M059J (cell line): ENCODE results near the gene IGLON5. TPM values are rescaled to one million over a fixed set of nuclear protein-coding genes. Genes with fewer than 3 reads are reported as not detected.

Source experiments
- DNase-seq: peaks from one replicate; pipeline ENCODE4 v3.0.0-alpha.2; 2012; ENCODE audit warnings: low read depth
- total RNA-seq: library from RNA; depleted of rRNA; stranded (reverse); fragments of >200 nt; shearing (Covaris generic); gene quantifications from 2 replicates; pipeline ENCODE4 v1.2.3, GENCODE V29; 2014

Gene IGLON5
- total RNA-seq, 1 experiment from 2014 or later: not detected

- peak; percentile 69 for DNase-seq
Observed at GRCh38 chr19:51338563-51339312, 27.3 kb downstream of the IGLON5 start.

GRCh38 chr19:51339313-51339686 is 27.9 kb downstream of the IGLON5 start:
- no peak for DNase-seq

DNA sequence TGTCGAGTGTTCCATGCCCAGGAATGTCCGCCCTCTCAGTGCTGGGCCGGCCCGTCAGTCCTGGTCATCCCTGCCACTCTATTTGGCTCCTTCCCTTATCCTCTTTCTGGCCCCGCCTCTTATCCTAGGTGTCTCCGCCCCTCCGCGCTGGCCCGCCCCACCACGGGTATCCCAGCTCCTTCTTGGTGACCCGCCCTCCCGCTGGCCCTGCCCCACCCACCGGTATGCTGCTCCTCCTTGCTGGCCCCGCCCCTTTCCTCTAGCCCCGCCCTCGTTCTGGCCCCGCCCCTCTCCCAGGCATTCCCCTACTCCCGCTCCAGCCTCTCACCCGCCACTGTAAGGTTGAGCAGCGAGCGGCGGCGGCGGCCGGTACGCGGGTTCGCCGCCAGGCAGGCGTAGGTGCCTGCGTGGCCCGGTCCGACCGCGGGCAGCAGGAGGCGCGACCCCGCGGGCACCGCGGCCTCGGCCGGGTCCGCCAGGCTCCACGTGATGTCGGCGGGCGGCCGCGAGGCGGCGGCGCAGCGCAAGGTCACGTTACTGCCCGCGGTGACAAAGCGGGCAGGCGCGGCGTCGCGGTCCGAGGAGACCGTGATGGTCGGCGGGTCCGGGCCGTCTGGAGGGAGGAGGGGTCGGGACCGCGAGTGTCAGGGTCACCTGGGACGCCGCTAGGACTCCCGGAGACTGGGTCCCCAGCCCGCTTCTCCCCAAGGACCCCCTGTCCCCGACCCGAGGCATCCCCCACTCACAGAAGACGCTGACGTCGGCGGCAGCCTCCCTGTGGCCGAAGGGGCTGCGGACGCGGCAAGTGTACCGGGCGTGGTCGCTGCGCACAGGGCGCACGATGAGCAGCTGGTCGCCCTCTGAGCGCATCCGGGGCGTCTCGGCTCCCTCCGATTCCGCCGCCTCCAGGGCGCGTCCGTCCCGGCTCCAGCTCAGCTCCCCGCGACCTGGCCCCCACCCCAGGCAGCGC is 28.5 kb downstream of the IGLON5 start:
- DNase-seq: peak; percentile 67

DNA sequence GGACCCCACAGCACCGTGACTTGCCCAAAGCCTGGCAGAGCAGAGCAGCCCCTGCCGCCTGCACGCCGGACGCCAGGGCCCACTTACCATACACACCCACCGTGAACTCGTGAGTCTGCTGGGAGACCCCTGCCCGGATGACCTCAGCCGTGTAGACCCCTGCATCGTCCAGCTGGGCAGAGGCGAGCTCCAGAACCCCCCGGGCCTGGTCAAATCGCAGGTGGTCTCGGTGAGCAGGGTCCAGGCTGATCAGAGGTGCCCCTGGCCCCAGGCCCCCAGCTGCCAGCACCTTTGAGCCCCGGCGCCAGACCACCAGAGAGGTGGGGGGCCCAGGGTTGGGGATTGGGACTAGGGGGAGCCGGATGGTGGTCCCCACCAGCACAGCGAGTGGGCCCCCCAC is 29.6 kb downstream of the IGLON5 start:
- no peak for DNase-seq

- peak; percentile 16 for DNase-seq
Observed at GRCh38 chr19:51341976-51342580, 30.6 kb downstream of the IGLON5 start, which contains the start of gene VSIG10L. Gene VSIG10L (minus strand): TSS chr19:51342139. CDS start chr19:51342124, 15 bp downstream.

- peak; percentile 11 for DNase-seq
Observed at GRCh38 chr19:51342631-51343569, 31.5 kb downstream of the IGLON5 start.

DNA sequence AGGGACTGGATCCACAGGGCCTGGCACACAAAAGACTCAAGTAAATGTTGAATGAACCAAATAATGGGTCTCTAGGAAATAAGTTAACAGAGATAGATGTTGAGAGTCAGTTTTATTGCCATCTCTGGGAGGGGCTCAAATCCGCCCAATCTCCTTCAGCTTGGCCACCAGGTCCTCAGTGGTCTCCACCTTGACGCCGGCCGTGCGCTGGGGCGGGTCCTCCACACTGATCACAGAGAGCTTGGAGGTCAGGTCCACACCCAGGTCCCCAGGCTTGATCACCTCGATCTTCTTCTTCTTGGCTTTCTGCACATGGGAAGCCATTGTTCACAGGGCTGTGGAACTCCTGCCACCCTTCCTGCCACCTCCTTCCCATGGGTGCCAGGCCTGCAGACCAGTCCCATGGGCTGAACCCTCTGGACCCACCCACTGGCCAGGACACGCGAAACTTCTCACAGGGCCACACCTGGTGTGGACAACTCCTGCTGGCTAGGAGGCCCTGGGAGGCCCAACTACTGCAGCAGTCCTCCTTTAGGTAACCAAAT is 33.7 kb downstream of the IGLON5 start:
- no peak for DNase-seq

DNA sequence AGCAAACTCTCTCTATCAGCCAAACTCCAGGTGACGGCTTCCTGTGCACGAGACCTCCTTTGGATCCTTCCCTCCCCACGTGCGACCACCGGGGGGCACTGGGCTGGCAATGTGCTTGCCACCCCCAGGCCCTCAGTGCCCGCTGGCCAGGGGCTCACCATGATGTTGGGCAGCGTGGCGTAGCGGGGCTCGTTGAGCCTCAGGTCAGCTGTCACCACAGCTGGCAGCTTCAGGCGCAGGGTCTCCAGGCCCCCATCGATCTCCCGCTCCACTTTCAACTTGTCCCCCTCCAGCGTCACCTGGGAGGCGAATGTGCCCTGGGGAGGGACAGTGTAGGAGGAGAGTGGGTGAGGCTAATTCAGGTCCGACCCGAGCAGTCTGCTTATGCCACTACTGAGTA is 35.3 kb downstream of the IGLON5 start:
- no peak for DNase-seq

- no peak for DNase-seq
Observed at GRCh38 chr19:51347209-51347928, 35.9 kb downstream of the IGLON5 start.

DNA sequence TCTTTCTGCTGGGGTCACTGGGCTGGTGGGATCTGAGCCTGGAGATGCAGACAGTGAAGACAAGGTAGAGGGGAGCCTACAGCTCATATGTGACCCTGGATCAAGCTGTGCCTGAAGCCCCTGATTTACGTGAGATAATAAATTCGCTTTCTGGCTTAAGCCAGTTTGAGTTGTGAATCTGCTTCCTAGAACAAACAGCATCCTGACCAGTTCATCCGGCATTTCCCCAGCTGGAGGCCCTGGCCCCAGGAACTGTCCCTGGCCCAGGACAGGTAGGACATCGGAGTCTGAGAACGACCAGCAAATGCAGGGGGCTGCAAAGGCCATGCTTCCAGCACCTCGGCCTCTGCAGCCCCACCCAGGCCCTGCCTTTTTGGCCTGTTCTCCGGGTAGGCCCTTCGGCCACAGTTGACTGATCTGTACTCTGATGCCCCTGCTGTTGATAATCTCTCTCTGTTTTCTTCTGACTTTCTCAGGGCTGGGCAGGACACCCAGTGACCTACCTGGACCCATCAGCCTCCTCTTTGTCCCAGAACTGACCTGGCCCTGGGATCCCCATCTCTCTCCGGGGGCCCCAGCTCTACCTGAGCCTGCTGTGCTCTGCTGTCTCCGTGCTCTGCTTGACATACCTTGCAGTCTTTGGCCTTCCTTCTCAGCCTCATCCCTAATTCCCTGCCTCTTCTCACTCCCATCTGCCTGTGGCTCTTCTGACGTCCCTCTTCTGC is 40.0 kb downstream of the IGLON5 start:
- DNase-seq: no peak

DNA sequence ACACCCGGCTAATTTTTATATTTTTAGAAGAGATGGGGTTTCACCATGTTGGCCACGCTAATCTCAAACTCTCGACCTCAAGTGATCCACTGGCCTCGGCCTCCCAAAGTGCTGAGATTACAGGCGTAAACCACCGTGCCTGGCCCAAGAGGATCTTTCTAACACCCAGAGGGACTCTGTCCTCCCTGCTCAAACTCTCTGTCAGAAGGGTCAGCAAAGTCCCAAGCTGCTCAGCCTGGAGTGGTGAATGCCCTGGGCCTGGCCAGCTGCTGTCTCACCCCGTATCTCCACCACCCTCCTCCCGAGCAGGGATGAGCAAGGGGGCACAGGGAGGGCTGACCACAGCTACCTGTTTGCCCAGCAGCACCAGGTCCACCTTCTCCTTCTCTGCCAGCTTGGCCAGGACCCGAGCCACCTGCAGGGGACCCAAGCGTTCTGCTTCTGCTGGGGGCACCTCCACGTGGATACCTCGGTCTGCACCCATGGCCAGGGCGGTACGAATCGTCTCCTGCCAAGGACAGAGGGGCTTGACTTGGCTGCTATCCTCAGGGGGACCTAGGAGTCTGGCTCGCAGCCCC is 41.4 kb downstream of the IGLON5 start:
- no peak for DNase-seq

DNA sequence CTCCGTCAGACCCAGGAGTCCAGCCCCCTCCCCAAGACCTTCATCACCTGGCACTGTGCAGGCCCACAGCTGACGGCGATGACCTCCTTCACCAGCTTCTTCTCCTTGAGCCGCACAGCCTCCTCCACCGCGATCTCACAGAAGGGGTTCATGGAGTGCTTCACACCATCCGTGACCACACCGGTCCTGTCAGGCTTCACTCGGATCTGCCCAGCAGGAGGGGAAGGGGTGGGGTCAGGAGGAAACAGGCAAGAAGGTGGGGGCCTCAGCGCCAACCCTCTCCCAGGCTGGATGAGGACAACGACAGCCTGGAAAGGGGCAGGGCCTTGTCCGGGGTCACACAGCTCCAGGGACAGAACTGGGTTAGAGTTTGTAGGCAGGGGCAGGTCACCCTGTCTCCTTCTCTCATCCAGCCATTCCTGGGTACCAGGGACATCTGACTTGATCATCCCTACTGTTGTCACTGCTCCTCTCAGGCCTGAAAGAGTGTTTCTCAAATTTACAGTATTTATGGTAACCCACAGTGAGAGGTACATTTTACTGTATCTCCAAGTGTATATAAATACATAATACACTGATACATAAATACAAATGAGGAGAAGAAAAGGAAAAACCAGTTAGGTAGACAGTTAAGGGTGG is 42.8 kb downstream of the IGLON5 start:
- no peak for DNase-seq

- DNase-seq: no peak
Observed at GRCh38 chr19:51354742-51355148, 43.3 kb downstream of the IGLON5 start.

DNA sequence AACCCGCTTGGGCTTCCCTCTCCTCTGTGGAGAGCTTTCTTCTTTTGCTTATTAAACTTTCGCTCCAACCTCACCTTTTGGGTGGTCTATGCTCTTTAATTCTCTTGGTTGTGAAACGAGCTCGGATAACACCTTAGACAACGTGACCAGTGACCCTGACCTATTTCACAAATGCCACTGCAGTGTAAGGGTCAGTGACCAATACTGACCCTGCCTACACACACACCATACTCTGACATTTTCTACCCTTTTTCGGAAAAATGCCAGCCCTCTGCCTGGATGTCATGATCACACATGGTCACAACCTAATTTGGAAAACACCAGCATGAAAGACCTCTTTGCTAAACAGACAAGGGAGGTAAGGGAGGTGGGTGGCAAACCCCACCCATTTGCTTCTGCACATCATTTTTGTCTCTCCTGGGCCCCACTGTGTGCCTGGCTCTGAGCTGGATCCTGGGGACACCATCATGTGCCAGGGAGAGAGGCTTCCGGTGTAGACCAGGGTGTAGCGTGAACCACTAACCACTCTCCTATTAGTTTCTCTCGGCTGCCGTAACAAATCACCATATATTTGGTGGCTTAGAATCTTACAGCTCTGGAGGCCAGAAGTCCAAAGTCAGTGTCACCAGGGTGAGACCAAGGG is 44.8 kb downstream of the IGLON5 start:
- DNase-seq: no peak

DNA sequence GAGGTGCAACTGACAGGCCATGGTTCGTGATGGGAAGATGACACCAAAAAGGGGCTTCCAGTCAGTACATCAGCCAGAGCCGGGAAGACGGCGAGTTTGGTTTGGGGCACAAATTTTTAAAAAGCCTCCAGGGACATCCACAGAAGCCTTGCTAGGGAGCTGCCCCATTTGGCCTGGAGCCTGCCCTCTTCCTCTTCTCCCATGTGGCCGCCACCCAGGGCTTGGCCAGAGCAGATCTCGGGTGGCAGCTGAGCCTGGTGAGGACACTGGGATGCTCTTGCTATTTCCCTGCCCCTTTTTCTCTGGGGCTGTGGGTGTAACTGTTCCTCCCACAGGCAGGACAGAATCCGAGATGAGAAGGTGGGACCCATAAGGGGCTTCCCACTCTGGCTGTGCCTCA is 46.5 kb downstream of the IGLON5 start:
- no peak for DNase-seq

GRCh38 chr19:51359294-51359693 is 47.9 kb downstream of the IGLON5 start:
- peak; percentile 82 for DNase-seq

- DNase-seq: no peak
Observed at GRCh38 chr19:51361239-51361638, 49.8 kb downstream of the IGLON5 start.
